A549 treated with Hydrocortisone at 1 μM for 4 hours (cell line): ENCODE measurements around the gene HMOX1. TPM values are rescaled to one million over a fixed set of nuclear protein-coding genes. Genes with fewer than 3 reads are reported as not detected.

ENCODE experiments used
- total RNA-seq: library from RNA; stranded (reverse); fragments of 200-300 nt; extraction: Qiagen RNA extraction; gene quantifications from 5 replicates; pipeline ENCODE4 v1.2.3, GENCODE V29; 2022

Gene HMOX1, protein sequence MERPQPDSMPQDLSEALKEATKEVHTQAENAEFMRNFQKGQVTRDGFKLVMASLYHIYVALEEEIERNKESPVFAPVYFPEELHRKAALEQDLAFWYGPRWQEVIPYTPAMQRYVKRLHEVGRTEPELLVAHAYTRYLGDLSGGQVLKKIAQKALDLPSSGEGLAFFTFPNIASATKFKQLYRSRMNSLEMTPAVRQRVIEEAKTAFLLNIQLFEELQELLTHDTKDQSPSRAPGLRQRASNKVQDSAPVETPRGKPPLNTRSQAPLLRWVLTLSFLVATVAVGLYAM
- 337 to 524 TPM (median 357 TPM) in 5 replicates for total RNA-seq

DNA sequence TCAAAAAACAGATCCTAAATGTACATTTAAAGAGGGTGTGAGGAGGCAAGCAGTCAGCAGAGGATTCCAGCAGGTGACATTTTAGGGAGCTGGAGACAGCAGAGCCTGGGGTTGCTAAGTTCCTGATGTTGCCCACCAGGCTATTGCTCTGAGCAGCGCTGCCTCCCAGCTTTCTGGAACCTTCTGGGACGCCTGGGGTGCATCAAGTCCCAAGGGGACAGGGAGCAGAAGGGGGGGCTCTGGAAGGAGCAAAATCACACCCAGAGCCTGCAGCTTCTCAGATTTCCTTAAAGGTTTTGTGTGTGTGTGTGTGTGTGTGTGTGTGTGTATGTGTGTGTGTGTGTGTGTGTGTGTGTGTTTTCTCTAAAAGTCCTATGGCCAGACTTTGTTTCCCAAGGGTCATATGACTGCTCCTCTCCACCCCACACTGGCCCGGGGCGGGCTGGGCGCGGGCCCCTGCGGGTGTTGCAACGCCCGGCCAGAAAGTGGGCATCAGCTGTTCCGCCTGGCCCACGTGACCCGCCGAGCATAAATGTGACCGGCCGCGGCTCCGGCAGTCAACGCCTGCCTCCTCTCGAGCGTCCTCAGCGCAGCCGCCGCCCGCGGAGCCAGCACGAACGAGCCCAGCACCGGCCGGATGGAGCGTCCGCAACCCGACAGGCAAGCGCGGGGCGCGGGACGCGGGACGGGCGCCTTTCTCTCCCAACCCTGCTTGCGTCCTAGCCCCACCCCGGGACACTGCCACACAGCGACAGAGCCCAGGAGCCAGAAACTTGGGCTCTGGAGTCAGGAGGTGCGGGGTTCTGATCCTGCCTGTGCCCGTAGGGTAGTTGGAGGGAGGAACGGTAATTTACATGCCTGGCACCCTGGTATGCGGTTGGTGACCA lies at the start of gene HMOX1:
Gene HMOX1, plus strand, starts transcription at position 560 of the 887 bp plus-strand sequence. Its CDS starts 78 bp downstream, at position 638.

DNA sequence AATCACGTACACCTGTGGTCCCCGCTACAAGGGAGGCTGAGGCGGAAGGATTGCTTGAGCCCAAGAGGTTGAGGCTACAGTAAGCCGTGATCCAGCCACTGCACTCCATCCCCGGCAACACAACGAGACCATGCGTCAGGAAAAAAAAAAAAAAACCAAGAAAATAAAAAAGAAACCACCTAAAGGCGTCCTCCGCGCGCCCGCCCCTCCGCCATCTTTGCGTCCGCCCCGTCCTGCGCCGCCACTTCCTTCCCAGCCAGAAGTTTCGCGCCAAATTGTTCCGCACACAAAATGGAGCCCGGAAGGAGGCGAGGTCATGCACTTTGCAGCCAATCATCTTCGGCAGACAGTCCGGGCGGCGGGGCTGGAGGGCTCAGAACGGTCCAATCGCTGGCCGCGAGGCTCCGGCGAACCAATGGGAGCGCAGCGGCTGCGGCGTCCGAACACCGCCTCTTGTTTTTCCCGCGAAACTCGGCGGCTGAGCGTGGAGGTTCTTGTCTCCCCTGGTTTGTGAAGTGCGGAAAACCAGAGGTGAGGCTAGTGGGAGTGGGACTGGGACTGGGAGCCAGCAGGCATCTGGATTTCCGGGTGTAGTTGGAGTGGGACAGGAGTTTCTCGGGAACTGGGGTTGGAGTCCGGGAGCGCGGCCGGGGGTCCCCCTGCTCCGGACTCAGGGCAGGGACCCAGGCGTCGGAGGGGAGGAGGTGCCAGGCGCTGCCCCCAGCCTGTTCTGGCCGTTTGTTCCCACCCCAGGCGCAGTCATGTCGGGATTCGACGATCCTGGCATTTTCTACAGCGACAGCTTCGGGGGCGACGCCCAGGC lies 19.0 kb downstream of the HMOX1 start, which contains the start of gene MCM5:
Gene MCM5, plus strand, starts transcription at position 463 of the 823 bp plus-strand sequence. Its CDS starts 299 bp downstream, at position 762.

Other genes with a start within 250 kb of the HMOX1 start
- gene HMGXB4, start 123.6 kb upstream of the HMOX1 start, total RNA-seq, result 8.6 to 16.4 TPM (median 10.8 TPM) in 5 replicates
- gene TOM1, start 81.2 kb upstream of the HMOX1 start, total RNA-seq, result 10.9 to 13.1 TPM (median 11.9 TPM) in 5 replicates
- 64.0 to 99.7 TPM (median 83.4 TPM) in 5 replicates for gene MCM5, start 19.0 kb downstream of the HMOX1 start, total RNA-seq
- 0.68 to 0.84 TPM (median 0.82 TPM) in 5 replicates for gene RASD2, start 159.7 kb downstream of the HMOX1 start, total RNA-seq
- gene MB, start 236.2 kb downstream of the HMOX1 start, total RNA-seq, result 6.3 to 9.2 TPM (median 7.5 TPM) in 5 replicates